GF-D8 (cell line): ENCODE results near the gene KRTAP1-5.
"Not testable (repeated sequence)": the region's sequence is repeated elsewhere in the genome, so short reads cannot be mapped to it uniquely, and the experiment has no call there.

Experiments
- DNase-seq: peaks from one replicate; lab custom pipeline; 2025; lab: John Stamatoyannopoulos, UW

Gene KRTAP1-5, protein sequence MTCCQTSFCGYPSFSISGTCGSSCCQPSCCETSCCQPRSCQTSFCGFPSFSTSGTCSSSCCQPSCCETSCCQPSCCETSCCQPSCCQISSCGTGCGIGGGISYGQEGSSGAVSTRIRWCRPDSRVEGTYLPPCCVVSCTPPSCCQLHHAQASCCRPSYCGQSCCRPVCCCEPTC

DNA sequence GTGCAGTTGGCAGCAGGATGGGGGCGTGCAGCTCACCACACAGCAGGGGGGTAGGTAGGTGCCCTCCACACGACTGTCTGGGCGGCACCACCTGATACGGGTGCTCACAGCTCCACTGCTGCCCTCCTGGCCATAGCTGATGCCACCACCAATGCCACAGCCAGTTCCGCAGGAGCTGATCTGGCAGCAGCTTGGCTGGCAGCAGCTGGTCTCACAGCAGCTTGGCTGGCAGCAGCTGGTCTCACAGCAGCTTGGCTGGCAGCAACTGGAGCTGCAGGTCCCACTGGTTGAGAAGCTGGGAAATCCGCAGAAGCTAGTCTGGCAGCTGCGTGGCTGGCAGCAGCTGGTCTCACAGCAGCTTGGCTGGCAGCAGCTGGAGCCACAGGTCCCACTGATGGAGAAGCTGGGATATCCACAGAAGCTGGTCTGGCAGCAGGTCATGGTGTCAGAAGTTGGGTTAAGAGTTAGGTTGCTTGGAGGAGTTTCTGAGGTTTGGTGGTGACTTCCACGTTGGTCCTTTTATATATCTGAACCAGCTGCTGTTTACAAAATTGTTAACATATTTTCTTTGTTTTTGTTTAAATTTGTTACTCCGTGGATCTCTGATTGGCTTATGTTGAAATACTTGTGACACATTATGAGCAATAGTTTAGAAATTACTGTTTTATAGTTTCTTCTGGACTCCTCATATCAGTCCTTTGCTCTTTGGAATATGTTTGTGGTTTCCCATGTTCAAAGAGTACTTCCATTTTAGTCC, at the start of gene KRTAP1-5:
Gene KRTAP1-5, minus strand, starts transcription at position 494 of the 757 bp plus-strand sequence. Its CDS starts 53 bp downstream, at position 441.
- no peak for DNase-seq

- no peak for DNase-seq
Observed at GRCh38 chr17:41076788-41077187, 49.8 kb upstream of the KRTAP1-5 start.

GRCh38 chr17:41073676-41074075, 46.7 kb upstream of the KRTAP1-5 start:
- no peak for DNase-seq

- DNase-seq: no peak
Observed at GRCh38 chr17:41071606-41072360, 44.8 kb upstream of the KRTAP1-5 start.

- DNase-seq: no peak
Observed at GRCh38 chr17:41069031-41069430, 42.0 kb upstream of the KRTAP1-5 start.

- DNase-seq: no peak
Observed at GRCh38 chr17:41067281-41067680, 40.3 kb upstream of the KRTAP1-5 start.

GRCh38 chr17:41065829-41066624, 39.0 kb upstream of the KRTAP1-5 start, which contains the start of gene KRTAP2-4:
TSS of gene KRTAP2-4 (minus strand) at chr17:41065879. CDS start at chr17:41065845, 34 bp downstream.
- DNase-seq: no peak

DNA sequence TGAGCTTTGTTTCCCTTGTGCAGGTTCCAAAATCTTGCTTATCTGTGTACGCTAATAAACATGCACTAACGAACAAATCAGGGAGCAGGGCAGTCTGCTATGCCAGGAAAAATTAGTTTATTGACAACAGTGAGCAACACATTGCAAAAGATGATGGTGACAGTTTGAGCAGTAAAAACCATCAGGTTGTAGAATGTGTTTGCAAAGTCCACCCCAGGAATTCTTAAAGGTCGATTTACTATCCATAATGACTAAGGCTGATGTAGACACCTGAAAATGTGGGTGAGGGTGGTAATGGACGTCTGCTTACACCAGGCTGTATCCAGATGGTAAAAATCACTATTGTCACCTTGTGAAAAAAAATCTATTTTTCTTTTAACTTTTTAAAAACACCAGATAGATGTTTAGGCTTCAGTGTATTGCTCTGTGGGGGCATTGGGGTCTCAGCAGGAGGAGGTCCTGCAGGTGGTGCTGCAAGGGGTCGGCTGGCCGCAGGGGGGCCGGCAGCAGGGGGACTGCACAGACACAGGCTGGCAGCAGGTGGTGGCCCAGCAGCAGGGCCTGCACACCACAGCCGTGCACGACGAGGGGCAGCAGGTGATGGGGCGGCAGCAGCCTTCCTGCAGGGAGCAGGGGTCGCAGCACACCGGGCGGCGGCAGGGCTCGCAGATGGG, 38.1 kb upstream of the KRTAP1-5 start:
- not testable (repeated sequence) for DNase-seq

GRCh38 chr17:41064301-41064700, 37.3 kb upstream of the KRTAP1-5 start:
- no peak for DNase-seq

DNA sequence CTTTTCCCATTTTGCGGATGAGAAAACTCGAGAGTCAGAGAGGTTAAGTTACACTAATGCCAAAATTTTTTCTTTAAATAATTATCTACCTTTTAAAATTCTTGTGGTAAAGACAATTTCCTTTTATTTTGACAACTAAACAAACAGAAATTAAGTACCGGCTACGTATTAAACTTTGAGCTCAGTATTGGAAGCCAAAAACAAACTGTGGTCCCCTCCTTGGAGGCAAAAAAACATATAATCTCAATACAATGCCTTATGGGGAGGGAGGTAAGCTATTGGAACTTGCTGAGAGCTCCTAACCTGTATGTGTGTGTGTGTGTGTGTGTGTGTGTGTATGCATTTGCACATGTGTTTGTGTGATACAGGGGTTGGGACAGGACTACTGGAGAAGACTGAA, 36.4 kb upstream of the KRTAP1-5 start:
- DNase-seq: no peak

DNA sequence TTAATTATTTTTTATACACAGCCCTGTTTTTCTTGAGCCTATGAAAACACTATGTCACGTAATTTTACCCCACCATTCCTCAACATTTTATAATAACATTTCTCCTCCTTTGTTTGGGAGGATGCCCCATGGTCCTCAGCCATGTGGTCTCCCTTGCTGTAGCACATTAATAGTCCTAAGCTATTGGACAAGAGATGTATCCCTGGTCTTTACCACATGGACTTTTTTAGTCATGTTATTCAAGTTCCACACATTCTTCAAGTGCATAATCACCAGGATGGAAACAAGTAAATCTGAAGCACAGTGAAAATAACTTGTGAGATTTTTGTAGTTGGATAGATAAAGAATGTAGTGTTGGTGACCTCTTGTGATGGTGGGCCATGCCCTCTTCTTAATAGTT, 35.0 kb upstream of the KRTAP1-5 start:
- DNase-seq: no peak

- DNase-seq: no peak
Observed at GRCh38 chr17:41060052-41060604, 33.1 kb upstream of the KRTAP1-5 start, which contains the start of gene KRTAP2-3. TSS of gene KRTAP2-3 (minus strand) at chr17:41060114. CDS start at chr17:41060050, 64 bp downstream.

DNA sequence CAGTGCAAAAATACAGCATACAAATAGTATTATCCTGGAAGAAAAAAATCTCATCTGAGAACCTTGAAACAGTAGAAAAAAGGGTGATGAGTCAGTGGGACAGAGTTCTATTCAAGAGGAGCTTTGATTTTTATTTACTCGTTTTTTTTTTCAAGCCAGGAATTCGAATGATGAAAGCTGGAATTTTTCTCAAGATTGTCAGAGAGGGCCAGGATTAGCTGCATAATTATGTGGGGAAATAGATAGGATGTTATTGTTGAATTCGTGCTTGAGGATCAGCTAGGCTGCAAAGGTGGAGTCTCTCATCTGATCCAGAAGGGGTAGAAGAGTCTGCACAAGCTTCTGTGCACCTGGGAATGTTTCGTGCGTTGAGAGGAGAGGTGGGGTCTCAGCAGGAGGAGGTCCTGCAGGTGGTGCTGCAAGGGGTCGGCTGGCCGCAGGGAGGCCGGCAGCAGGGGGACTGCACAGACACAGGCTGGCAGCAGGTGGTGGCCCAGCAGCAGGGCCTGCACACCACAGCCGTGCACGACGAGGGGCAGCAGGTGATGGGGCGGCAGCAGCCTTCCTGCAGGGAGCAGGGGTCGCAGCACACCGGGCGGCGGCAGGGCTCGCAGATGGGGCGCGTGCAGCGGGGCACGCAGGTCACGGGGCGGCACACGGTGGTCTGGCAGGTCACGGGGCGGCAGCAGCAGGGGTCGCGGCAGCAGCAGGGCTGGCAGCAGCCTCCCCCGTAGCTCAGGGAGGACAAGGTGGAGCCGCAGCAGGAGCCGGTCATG, 32.5 kb upstream of the KRTAP1-5 start:
- not testable (repeated sequence) for DNase-seq

GRCh38 chr17:41058741-41059140, 31.7 kb upstream of the KRTAP1-5 start:
- DNase-seq: no peak

GRCh38 chr17:41057547-41057946, 30.5 kb upstream of the KRTAP1-5 start:
- DNase-seq: no peak

GRCh38 chr17:41055130-41055529, 28.1 kb upstream of the KRTAP1-5 start, which contains the start of gene KRTAP2-2:
TSS of gene KRTAP2-2 (minus strand) at chr17:41055230. CDS start at chr17:41055211, 19 bp downstream.
- DNase-seq: not testable (repeated sequence)

- not testable (repeated sequence) for DNase-seq
Observed at GRCh38 chr17:41054556-41054955, 27.5 kb upstream of the KRTAP1-5 start.

DNA sequence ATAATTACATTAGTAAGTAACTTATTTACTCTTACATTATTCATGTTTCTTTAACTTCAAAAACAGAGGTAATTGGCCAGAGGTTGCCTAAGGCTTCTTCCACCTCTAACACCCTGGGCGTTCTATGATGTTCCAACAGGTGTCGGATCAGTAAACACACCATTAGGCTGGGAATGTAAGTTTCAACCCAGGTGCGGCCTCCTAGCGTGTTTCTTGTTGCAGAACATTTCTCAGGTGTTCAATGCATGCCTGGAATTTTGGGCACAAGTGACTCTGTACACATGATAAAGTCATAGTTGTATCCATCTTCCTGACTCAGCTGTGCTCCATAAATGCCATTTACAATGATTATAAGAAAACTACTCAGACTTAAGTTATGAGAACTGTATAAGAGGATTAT, 27.0 kb upstream of the KRTAP1-5 start:
- no peak for DNase-seq

GRCh38 chr17:41052566-41052965, 25.6 kb upstream of the KRTAP1-5 start:
- DNase-seq: no peak

DNA sequence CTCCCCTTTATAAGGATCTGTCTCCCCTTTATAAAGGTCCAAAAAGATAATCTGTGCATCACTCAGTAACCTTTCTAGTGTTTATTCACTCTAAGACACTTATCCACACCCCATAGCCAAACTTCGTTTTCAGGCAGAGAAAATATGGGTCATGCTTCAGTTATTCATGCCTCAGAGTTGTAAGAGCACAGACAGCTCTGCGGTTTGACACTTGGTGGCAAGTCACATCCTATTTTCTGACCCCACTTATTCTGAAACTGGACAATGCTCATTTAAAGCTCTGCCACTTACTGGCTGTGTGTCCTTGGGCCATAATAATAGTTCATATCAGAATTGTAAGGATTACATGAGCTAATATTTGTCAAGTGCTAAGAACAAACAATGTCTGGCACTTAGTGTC, 22.1 kb upstream of the KRTAP1-5 start:
- DNase-seq: no peak
